Stimulated activated CD4-positive, alpha-beta T cell treated with anti-CD3 and anti-CD28 coated beads, Interleukin-1b, Interleukin-23, amount 100 ng/mL, for 48 hours (primary cell): ENCODE results near the gene PIP4K2B.
"Not testable (repeated sequence)": the region's sequence is repeated elsewhere in the genome, so short reads cannot be mapped to it uniquely, and the experiment has no call there.

ENCODE experiments used
- DNase-seq: peaks from one replicate; pipeline ENCODE4 v3.0.0-alpha.2; 2020

The PIP4K2B gene

DNA sequence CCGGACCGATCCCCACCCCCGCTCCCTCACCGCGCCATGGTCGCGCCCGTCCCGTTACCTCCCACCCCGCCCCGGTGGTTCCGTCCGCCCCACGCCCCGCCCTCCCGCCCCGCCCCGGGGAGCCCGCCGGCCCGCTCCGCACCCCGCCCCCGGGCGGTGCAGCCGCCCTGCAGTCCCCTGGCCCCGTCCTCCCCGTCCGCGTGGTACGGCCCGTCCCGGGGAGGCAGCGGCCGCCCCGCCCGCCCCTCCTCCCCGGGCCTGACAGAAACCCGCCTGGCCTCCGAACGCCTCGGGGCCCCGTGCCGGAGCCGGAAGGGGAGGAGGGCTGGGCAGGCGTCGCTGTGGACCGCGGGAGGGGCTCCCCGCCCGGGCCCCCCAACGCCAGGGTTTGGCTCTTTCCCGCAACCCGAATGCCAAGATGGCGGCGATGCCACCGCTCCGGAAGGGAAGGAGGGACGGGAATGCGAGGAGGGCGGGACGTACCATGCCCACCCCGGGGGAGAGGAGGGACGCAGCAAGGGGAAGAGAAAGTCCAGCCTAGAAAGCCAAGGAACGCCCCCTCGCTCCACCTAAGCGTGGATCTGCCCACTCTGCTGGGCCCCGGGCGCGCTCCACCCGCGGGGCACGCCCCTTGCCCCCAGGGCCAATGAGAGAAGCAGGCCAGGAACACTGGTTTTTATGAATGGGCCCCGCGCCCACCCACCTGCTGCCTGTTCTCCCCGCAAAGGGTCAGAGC is at the start of gene PIP4K2B:
TSS of gene PIP4K2B (minus strand) at position 56 of the 736 bp plus-strand sequence. CDS start 132 bp downstream, outside the sequence.
- DNase-seq, result peak; percentile 93

DNA sequence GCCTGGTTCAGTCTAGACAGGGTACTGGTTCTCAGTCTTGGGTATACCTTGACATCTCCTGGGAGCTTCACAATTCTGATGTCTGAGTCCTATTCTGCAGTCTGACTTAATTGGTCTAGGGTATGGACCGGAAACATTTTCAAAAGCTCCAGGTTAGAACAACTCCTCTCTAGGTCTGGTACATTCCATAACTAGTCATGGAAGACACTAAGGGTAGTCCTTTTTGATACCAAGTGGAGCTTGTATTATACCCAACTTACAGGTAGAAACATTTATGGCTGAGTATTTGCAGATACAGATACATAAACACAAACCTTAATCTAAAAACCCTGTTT is 49.2 kb upstream of the PIP4K2B start:
- DNase-seq, result no peak

DNA sequence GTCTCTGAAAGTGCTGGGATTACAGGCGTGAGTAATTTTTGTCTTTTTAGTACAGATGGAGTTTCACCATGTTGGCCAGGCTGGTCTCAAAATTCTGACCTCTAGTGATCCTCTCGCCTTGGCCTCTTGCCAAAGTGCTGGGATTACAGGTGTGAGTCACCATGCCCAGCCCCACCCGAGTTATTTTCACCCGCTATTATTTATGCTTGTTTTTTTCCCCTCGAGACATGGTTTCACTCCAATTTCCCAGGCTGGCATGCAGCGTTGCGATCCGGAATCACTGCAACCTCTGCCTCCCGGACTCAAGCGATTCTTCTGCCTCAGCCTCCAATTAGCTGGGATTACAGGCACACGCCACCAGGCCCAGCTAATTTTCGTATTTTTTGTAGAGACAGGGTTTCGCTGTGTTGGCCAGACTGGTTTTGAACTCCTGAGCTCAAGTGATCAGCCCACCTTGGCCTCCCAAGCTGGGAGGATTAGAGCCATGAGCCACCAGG is 45.0 kb upstream of the PIP4K2B start:
- DNase-seq, result no peak

DNA sequence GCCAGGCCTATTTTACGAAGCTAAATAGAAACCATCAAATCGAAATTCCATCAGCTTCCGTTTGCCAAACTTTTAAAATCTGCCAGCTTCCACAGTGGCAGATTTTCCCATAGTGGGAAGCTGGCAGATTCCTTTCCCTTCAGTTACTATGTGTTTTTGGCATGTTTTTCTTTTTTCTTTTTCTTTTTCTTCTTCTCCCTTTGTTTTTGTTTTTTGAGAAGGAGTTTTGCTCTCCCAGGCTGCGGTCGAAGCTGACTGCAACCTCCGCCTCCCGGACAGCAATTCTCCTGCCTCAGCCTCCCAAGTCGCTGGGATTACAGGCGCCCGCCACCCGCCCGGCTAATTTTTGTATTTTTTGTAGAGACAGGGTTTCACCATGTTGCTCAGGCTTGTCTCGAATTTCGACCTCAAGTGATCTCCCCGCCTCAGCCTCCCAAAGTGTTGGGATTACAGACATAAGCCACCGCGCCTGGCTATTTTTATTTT is 26.4 kb upstream of the PIP4K2B start:
- no peak for DNase-seq

DNA sequence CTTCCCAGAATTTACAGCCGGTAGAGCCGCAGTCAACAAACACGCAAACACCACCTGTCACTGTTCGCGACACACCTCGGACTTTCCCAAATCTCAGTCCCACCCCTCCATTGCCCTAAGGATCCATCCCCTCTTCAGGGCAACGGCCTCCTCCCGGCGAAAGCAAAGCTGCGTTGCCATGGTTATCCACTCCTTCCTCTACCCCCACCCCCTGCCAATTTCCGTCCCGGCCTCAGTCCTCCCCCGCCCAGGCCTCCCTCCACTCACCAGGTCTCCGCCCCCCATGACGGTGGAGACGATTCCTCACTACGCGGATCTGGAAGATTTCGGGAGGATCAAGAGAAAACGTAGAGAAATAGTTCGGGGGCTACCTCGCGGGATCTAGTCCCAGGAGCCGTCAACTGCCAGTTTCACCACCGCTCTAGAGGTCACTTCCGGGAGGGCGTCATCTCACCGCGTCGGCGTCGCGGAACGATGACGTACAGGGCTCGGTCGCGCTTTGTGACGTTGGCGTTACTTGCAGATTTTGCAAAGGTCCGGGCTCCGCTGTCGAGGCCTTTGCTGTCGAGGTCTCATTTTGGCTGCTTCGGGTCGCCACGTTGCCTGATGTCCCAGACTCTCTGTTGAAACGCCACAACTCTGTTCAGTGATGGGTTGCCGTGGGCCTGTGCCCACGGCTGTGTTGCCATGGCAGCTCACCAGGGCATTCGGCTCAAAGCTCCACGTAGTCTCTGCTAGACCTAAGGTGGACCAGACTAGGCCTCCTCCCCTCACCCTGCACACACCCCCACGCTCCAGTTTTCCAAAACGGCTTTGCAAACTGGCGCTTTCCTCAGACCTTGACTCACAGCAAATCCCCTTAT is 25.8 kb upstream of the PIP4K2B start, which contains the start of gene CWC25:
TSS of gene CWC25 (minus strand) at position 423 of the 863 bp plus-strand sequence. CDS start at position 285, 138 bp downstream.
- peak; percentile 95 for DNase-seq

DNA sequence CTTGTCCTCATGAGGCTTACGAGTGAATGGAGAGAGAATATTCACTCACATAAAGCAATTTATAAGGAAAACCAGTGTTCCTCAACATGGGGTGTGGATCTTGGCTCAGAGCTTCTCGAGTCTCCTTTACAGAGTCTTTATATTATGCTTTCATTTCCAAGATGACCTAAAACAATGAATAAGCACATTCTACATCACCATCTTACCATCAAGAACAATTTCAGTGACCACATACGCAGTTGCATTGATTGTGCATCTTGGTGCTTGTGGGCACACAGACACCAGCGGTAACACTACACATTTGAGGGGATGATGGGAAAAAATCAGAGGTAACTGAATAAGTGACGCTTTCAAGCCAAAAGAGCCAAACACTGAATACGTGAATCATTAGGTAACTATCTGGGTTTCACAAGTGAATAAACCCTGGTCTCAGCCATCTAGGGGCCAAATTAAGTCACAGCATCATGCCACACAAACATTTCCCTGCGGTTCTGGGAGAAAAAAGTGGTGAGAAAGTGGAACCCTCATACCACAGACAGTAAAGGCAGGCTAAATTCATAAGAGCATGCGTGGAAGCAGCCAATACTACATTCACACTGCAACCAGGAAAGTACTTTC is 16.3 kb upstream of the PIP4K2B start:
- peak; percentile 15 for DNase-seq

DNA sequence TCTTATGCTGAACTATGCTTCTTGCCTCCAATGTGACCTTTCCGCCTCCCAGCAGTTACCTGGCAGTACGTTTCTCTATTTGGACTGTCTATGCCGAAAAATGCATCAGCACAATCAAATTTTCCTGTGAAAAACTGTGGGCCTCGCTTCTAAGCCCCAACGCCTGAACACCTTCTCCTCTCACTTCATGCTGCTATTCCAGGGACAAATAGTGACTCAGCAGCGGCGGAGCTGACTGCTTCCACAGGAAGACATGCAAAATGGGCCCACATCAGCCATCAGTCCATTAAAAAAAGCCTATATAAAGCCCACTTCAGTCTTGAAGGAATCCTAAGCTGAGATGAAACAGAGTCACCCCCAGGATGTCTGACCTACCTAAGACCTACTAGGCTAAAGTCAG is 10.5 kb upstream of the PIP4K2B start:
- DNase-seq, result no peak

DNA sequence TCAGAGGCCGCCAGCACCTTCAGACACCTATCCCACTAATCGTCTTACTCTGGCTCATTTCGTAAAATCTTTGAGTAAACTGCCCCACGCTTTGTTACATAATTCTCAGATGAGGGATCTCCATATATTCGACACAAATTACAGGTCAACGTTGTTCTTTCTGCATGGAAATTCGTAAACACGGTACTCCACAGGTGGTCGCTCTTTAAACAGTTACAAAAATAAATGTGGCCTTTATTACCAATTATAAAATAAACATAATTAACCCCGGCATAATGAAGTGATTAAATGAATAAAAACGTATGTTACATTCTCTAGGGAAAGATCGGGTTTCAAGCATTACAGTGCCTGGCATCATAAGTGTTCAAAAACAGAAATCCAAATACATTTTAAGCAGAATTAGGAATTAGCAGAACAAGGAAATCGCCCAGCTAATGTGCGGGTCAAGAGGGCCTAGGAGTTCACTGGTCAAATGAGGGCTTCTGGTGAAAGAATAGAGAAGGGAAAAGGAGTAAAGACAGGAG is 943 bp upstream of the PIP4K2B start:
- no peak for DNase-seq

DNA sequence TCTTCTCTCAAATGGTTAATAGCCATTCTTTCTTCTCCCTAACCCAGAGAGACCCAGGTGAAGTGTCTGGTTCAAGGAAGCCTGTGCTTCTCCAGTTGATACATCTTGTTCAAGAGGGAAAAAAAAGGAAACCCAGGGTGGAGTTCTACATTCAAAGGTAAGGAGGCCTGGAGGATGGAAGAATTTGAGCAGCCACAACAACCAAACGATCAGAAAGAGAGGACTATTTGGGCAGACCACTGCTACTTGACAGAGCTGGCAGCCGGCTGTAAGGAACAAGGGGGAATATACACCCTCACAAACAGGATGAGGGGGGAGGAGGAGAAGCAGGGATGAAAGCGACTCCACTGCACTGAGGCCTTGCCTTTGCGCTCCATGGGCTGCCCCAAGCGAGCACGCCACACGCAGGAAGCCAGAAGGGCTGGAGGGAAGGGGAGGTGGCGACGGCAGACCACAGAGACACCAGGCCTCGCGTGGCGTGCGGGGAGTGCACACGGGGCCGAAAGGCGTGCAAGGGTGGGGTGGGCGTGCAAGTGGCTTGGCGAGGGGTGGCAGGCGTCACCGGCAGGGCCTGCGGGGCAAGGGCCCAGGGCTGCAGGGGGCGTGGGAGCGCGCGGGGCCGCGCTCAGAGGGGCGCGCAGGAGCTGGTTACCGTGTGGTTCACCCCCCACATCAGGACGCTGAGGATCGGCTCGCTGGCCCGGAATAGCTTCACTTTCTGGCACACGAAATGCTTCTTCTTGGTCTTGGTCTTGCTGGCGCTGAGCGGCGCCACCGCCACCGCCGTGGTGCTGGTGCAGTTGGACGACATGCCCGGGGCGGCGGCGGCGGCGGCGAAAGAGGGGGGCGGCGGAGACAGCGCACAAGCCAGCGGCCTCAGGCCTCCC is 499 bp downstream of the PIP4K2B start:
- peak; percentile 52 for DNase-seq

DNA sequence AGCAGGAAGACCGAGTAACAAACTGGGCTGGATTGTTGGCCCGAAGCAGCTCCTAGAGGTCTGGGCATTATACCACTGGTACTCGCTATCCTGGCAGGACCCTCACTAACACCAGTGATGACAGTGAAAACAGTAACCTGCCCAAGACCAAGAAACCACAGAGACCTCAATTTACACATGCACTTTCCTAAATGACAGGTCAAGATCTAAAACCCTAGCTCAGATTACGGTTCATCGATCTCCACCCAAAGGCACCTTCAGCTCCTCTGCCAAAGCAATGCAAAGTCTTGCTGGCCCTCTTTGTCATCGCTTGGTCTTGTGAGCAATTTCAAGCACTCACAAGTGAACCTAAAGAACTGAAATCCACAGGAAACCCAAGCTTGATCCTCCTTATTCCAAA is 1.5 kb downstream of the PIP4K2B start:
- no peak for DNase-seq

DNA sequence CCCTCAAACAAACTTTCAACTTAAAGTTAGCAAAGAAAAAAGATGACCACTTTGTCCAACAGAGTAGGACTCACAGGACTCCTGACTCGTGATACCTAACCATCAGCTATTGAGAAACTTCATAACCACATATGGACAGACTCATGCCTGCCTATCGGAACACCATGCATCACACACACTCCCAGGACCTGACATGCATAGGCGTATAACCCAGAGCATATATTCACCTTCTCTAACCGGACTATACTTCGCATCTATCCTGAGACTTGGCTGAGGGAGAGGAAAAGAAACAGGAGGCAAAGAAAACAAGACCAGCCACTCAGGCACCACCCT is 2.2 kb downstream of the PIP4K2B start:
- no peak for DNase-seq

DNA sequence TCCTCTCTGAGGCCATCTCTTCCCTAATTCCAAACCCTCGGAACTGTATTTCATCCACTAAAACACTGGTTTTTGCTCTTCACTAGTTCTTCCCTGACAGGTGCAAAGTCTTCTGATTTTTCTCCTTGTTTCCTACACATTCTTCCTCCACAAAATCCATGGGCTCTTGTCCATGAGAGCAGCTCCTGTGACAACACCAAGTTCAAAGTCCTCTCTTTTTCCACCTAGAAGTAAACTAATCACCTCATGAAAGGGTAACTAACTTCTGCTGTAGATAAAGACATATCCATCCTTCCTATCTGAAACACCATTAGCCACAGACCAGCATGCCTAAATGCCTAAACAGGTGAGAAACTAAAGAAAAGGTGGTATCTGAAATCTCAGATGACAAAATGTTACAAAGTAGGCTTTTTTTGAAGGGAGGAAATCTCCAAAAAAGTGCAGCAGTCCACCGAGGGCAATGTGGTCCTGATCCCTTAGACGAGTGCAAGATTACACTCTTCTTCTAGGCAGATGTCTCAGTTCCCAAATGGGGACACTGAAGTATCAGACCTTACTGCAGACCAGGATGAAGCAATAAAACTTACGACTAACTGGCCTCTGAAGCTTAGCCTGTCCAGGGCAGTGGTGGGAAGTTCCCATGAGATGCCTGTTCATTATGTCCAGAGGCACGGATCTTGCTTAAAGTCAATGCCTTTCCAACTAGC is 2.8 kb downstream of the PIP4K2B start:
- DNase-seq, result no peak

DNA sequence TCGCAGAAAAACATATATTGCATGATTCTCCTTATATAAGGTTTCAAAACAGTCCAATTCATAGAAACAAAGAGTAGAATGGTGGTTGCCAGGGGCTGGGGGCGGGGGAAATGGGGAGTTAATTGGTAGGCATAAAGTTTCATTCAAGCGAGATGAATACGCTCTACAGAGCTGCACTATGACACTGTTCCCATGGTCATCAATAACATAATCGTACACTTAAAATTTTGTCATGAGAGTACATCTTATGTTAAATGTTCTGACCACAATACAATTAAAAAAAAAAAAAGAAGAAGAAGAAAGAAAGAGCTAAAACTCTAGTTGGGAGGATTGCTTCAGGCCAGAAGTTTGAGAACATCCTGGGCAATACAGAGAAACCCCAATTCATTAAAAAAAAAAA is 5.1 kb downstream of the PIP4K2B start:
- DNase-seq, result no peak

DNA sequence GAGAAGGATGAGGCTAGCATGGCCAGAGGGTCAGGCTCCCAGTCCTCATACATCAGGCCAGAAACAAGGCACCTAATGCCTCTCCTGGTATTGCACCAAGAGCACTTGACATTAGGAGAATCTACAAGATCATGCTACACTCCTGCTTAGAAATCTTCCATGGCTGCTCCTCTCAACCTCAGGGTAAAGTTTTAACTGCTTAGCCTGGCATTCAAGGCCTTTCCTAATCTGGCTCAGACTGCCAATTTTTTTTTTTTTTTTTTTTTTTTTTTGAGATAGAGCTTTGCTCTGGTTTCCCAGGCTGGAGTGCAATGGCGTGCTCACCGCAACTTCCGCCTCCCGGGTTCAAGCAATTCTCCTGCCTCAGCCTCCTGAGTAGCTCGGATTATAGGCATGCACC is 8.2 kb downstream of the PIP4K2B start:
- no peak for DNase-seq

DNA sequence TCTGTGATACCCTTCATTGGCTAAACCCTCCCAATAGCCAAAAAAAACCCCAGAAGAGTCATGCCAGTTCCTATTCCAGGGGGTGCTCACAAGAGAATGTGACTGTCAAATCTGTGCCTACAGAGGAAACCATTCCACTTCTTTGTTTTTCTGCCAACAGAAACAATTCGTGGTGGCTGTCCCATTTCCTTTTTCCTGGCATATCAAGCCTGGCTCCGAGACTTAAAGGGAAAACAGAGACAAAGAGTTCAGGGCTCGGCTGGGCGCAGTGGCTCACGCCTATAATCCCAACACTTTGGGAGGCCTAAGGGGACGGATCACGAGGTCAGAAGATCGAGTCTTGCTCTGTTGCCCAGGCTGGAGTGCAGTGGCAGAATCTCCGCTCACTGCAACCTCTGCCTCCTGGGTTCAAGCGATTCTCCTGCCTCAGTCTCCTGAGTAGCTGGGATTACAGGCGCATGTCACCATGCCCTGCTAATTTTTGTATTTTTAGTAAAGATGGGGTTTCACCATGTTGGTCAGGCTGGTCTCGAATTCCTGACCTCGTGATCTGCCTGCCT is 9.1 kb downstream of the PIP4K2B start:
- DNase-seq, result not testable (repeated sequence)

DNA sequence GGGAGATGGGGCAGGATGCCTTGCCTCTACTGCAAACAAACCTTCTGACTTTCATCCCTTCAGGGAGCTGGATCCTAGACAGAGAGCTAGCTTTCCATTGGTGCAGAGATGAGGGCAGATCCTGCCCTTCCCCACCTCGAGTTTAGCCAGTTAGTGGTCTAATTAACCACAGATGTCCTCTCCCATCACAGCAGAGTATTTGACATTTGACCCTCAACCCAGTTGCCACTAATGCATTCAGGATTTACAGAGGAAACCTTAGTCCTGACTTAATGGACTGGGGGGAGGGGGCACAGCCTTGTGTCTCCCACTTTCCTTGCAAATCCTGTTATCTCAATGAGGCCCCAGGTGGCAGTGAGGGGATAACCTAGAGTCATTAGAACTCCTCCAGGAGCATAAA is 10.2 kb downstream of the PIP4K2B start:
- no peak for DNase-seq

DNA sequence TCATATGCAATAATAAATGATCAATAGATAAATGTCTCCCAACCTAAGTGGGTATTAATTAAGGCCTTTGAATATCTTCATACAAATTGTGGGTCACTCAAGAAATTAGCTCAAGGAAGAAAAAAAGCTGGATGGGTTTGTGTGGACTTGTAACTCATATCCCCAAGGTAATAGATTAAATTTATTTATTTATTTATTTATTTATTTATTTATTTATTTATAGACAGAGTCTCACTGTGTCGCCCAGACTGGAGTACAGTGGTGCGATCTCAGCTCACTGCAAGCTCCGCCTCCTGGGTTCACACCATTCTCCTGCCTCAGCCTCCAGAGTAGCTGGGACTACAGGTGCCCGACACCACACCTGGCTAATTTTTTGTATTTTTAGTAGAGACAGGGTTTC is 11.4 kb downstream of the PIP4K2B start:
- not testable (repeated sequence) for DNase-seq

DNA sequence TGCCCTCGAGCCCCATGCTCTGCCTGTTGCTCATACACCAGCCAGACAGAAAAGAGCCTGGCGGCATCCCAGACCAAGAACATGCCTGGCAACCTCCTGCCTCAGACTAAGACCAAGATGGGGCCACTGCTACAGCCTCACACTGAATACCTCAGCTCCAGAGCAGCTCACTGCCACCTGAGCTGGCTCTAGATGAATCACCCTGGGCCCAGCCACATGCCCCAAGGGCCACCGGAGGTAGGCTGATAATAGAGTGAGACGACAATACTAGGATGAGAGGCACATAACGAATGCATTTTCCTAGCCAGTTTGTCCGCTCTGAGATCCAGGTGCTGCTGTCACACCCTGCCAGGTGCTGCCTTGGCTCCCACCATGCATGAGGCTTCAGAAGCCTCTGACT is 13.0 kb downstream of the PIP4K2B start:
- DNase-seq, result no peak

DNA sequence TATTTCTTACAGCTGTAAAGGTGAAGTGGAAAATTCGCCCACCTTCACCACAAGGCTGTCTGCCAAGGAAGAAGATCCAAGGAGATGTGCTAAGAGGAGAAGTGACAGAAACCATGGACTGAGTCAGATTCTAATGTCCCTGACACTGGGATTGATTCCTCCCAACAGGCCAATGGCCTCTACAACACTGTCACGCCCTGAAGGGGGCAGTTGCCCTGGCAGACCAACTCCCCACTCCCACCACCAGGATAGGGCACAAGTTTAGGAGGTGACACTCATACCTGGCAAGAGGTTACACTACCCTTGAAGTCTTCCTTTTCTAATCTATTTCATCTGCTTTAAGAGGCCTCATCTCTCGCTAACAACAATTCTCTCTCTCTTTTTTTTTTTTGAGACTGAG is 16.1 kb downstream of the PIP4K2B start:
- DNase-seq, result no peak

DNA sequence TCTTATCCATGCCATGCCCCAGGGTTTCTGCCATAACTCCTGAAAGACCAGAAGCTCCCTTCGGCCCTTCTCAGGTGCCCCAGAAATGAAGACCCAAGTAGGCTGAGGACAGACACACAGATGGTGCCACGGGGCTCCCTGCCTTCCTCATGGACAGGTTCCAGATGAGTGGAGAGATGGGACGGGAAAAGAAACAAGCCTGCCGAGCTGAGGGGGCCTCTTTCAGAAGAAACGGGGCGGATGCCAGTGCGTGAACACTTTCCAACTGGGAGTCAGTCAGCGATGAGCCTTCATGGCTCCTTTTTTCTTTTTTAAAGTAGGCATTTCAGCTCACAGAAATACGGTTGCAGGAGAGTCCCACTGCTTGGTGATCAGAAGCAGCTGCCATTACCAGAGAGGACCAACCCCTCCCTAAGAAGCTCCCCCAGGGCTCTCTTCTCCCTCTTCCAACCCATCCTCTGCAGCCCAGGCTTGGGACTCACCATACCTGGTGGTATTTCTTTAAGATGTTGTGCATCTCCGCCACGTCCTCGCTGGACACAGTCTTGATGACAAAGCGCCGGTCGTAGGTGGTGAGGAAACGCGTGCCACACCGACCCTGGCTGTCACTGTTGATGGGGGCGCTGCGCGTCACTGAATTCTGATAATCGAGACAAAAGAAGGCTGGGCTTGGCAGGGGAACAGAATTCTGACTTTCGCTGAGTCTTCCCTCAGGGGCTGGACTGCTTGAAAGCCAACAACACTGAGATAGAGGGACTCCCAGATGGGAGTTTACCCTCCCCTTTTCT is 19.2 kb downstream of the PIP4K2B start:
- DNase-seq, result no peak
